Activated CD8-positive, alpha-beta memory T cell treated with anti-CD3 and anti-CD28 coated beads, Interleukin-2, amount 50 U/mL, for 1 hour (primary cell): Measurements from ENCODE around the gene ELL.
"Not testable (repeated sequence)": the region's sequence is repeated elsewhere in the genome, so short reads cannot be mapped to it uniquely, and the experiment has no call there.

Source experiments
- DNase-seq: peaks from one replicate; pipeline ENCODE4 v3.0.0-alpha.2; 2020; ENCODE audit errors: extremely low read depth

ELL gene

GRCh38 chr19:18422530-18423191, 99.2 kb downstream of the ELL start:
- DNase-seq: no peak

GRCh38 chr19:18421371-18421959, 100.4 kb downstream of the ELL start:
- no peak for DNase-seq

GRCh38 chr19:18420930-18421329, 100.9 kb downstream of the ELL start:
- no peak for DNase-seq

- no peak for DNase-seq
Measured at GRCh38 chr19:18419699-18420460, 102.0 kb downstream of the ELL start.

GRCh38 chr19:18419195-18419698, 102.6 kb downstream of the ELL start, which contains the start of gene SSBP4:
SSBP4 (plus strand) TSS chr19:18419398; CDS start chr19:18419649, 251 bp downstream.
- DNase-seq: no peak

- no peak for DNase-seq
Measured at GRCh38 chr19:18418483-18419194, 103.2 kb downstream of the ELL start.

- DNase-seq: no peak
Measured at GRCh38 chr19:18418029-18418482, 103.8 kb downstream of the ELL start.

- no peak for DNase-seq
Measured at GRCh38 chr19:18417250-18418028, 104.4 kb downstream of the ELL start.

GRCh38 chr19:18416778-18417249, 105.1 kb downstream of the ELL start:
- peak; percentile 33 for DNase-seq

- no peak for DNase-seq
Measured at GRCh38 chr19:18415178-18415867, 106.5 kb downstream of the ELL start.

GRCh38 chr19:18414504-18415177, 107.2 kb downstream of the ELL start:
- DNase-seq: no peak

- DNase-seq: no peak
Measured at GRCh38 chr19:18412610-18413239, 109.1 kb downstream of the ELL start.

- DNase-seq: no peak
Measured at GRCh38 chr19:18408053-18408476, 113.8 kb downstream of the ELL start.

GRCh38 chr19:18406749-18407148, 115.1 kb downstream of the ELL start:
- no peak for DNase-seq

GRCh38 chr19:18405754-18406153, 116.1 kb downstream of the ELL start:
- DNase-seq: not testable (repeated sequence)

GRCh38 chr19:18402455-18403248, 119.2 kb downstream of the ELL start:
- not testable (repeated sequence) for DNase-seq

GRCh38 chr19:18401580-18402112, 120.2 kb downstream of the ELL start:
- no peak for DNase-seq

GRCh38 chr19:18399008-18399407, 122.9 kb downstream of the ELL start:
- DNase-seq: no peak
